ENCODE results near the gene RCN1. TPM values are rescaled to one million over a fixed set of nuclear protein-coding genes. Genes with fewer than 3 reads are reported as not detected.

The RCN1 gene
- total RNA-seq, 2 donors from 2014 or later: 13.8 to 30.3 TPM

DNA sequence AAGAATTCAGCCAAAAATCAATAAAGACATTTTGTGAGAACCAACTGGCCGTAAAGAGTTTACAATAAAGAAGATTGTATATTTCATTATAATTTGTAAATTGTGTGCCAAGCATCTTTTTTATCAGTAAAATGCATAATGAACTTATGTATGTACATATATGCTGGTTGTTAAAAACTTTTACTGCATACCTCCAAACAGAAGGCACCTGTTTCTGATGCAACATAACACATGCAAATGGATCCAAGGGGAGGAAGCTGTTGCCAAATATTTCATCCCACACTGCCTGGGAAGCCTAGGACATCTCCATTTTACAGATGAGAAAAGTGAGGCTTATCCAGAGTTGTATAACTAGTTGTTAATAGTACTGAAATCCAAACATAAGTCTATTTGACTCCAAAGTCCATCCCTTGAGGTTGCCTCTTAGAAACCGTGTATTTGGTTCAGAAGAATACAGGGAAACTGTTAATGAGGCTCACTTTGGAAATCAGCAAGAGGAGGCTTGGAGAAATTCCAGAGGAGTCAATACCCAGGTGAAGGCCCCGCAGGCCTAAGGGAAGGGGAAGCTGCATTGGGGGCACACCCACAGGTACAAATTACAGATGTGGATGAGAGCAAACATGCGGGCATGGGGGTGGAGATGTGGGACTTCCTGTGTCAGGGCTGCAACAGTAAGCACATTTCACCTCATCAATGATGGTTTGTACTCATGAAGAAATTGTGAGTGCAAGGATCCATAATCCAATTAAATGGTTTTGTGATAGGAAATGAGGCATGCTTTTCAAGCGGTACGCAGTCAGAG, 51.1 kb downstream of the RCN1 start:
- no peaks in the 10 kb centered on the region for H3K4me1 Mint-ChIP-seq
- H3K9me3 Mint-ChIP-seq: no peaks in the 10 kb centered on the region
- no peak overlapping the region for H3K27ac Mint-ChIP-seq
- no peak overlapping the region for H3K4me3 Mint-ChIP-seq
- H3K36me3 Mint-ChIP-seq (ENCODE audit: low read depth): no peaks in the 10 kb centered on the region
- H3K27me3 Mint-ChIP-seq: peaks cover 7% of the 10 kb centered on the region
- ATAC-seq (replicated peaks): no peak

DNA sequence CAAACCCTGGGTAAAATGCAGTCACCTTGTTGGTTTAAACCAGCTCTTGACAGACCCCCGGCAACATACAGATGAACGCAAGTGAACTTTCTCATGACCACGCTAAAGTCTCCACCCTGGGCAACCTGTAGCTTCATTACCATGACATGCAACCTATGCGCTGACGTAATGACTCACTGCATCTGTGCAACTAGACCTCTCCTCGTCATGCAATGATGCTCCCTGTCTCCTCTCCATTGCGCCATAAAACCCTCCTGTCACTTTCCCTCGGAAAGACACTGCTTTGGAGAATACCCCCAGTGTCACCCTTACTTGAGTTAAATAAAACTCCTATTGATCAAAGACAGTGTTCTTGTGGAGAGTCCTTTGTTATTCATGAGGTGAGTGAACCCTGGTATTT, 52.5 kb downstream of the RCN1 start:
- Mint-ChIP-seq H3K27ac (no peak overlapping the region), H3K27me3 (peaks cover 4% of the 10 kb centered on the region), H3K4me3 (no peak overlapping the region), H3K9me3 (no peaks in the 10 kb centered on the region), H3K4me1 (no peaks in the 10 kb centered on the region), H3K36me3 (ENCODE audit: low read depth) (no peaks in the 10 kb centered on the region)
- ATAC-seq (replicated peaks): no peak

DNA sequence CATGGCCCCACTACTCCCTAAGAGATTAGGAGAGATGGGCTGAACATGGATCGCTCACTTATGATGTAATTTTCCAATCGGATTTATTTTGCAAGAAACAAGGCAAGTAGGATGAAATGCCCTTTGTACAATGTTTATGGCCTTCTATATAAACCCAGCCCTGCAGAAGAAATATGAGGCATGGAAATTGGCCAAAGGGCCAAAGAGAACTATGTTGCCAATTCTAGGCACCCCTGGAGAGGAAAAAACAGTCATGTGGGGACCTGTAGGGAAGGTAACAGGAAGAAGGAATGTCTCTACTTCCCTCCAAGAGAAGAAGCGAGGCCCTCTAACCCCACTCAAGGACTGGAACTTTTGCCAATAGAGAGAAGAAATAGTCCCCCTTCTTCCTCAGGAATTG, 54.4 kb downstream of the RCN1 start:
- no peaks in the 10 kb centered on the region for H3K36me3 Mint-ChIP-seq (ENCODE audit: low read depth)
- H3K27me3 Mint-ChIP-seq: peaks cover 14% of the 10 kb centered on the region
- no peaks in the 10 kb centered on the region for H3K4me1 Mint-ChIP-seq
- no peaks in the 10 kb centered on the region for H3K9me3 Mint-ChIP-seq
- ATAC-seq (replicated peaks): no peak
- no peak overlapping the region for H3K4me3 Mint-ChIP-seq
- no peak overlapping the region for H3K27ac Mint-ChIP-seq

DNA sequence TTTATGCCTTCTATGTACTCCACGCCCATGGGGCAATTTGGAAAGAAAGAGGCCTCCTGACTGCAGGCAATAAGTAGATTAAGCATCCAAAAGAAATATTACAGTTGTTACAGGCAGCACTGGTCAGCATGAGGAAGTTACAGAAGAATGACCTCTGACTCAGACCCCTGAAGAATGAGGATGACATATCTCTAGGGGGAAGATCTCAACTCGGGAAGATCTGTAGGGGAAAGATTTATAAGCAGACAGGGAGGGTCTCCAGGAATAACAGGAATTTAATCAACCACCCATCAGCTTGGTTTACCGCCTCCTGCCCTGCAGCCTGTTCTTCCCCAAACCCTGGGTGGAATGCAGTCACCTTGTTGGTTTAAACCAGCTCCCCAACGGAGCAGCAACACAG, 58.0 kb downstream of the RCN1 start:
- H3K36me3 Mint-ChIP-seq (ENCODE audit: low read depth): no peaks in the 10 kb centered on the region
- peaks cover 28% of the 10 kb centered on the region for H3K27me3 Mint-ChIP-seq
- H3K4me1 Mint-ChIP-seq: no peaks in the 10 kb centered on the region
- no peaks in the 10 kb centered on the region for H3K9me3 Mint-ChIP-seq
- H3K27ac Mint-ChIP-seq: no peak overlapping the region
- H3K4me3 Mint-ChIP-seq: no peak overlapping the region
- ATAC-seq (replicated peaks): no peak

DNA sequence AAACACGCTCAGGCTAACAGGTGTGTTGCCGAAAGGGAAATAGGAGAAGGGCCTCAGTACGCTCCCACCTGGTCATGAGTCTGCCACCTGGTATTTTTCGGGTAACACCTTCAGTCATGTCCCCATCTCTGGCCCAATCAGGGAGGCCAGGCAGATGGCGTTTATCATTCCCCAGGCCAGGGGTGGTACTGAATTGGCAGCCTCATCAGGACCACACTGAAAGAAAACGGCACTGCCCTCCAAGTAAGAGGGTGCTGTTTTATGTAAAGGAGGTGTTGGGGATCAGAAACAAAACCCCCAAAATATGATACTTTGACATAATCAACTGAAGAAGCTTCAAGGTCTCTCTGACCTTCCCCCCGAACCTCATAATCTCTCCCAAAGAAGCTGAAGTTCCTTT, 58.9 kb downstream of the RCN1 start:
- Mint-ChIP-seq H3K9me3 (no peaks in the 10 kb centered on the region), H3K27me3 (peaks cover 25% of the 10 kb centered on the region), H3K4me1 (no peaks in the 10 kb centered on the region), H3K4me3 (no peak overlapping the region), H3K27ac (no peak overlapping the region), H3K36me3 (ENCODE audit: low read depth) (no peaks in the 10 kb centered on the region)
- no peak for ATAC-seq (replicated peaks)

DNA sequence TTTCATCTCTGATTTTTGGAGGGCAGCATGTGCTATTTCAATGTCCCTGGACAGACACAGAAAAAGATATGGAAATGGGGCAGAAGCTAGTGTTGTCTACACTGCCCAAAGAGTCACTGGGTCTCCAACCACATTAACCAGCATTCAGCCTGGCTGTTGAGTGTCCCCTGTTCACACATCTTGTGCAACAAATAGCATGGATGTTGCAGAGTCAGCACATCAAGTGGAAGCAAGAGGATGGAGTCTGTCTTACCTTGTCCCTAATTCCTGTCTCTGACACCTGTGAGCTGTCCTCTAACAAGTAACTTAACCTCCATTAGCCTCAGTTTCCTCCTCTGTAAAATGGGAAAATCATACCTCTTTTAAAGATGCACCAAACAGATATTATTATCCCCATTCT, 60.2 kb downstream of the RCN1 start:
- no peak for ATAC-seq (replicated peaks)
- Mint-ChIP-seq H3K27me3 (peaks cover 25% of the 10 kb centered on the region), H3K4me3 (no peak overlapping the region), H3K4me1 (no peaks in the 10 kb centered on the region), H3K36me3 (ENCODE audit: low read depth) (no peaks in the 10 kb centered on the region), H3K9me3 (no peaks in the 10 kb centered on the region), H3K27ac (no peak overlapping the region)

DNA sequence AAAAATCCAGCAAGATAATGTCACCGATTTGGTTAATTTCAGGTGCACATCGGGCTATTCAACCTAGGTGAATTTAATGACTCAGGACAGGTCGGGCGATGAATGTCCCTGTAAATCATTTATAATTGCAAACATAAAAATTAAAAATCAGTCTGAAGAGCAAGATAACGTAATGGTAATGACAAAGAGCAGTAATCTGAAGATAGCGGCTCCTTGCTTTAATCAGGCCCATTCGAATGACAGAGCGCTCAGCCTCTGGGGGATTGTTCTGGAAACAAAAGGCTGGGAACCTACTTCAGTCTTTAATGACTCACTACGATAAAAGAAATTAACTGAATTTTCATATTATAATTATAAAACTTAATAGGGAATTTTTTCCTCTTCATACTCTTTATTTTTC, 61.3 kb downstream of the RCN1 start:
- no peaks in the 10 kb centered on the region for H3K4me1 Mint-ChIP-seq
- no peak overlapping the region for H3K4me3 Mint-ChIP-seq
- no peak for ATAC-seq (replicated peaks)
- peaks cover 29% of the 10 kb centered on the region for H3K27me3 Mint-ChIP-seq
- H3K36me3 Mint-ChIP-seq (ENCODE audit: low read depth): no peaks in the 10 kb centered on the region
- H3K9me3 Mint-ChIP-seq: no peaks in the 10 kb centered on the region
- no peak overlapping the region for H3K27ac Mint-ChIP-seq

DNA sequence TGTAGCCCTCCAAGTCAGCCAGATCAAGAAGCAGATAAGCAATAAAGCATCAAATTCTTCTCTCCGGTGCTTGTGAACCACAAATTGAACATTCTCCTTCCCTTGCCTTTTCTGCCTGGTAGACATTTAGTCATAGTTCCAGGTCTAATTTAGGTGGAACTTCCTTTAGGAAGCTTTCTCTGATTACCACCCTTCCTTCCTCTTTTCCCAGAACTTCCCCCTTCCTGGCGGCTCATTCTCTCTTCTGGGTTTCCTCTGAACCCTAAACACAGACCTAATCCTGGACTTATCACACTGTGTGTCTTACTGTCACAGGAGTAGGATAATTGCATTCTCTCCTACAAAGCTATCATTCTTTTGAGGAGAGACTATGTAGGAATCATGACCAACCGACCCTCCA, 61.9 kb downstream of the RCN1 start:
- ATAC-seq (replicated peaks): no peak
- H3K27ac Mint-ChIP-seq: no peak overlapping the region
- H3K4me1 Mint-ChIP-seq: no peaks in the 10 kb centered on the region
- no peak overlapping the region for H3K4me3 Mint-ChIP-seq
- no peaks in the 10 kb centered on the region for H3K36me3 Mint-ChIP-seq (ENCODE audit: low read depth)
- no peaks in the 10 kb centered on the region for H3K9me3 Mint-ChIP-seq
- peaks cover 29% of the 10 kb centered on the region for H3K27me3 Mint-ChIP-seq

DNA sequence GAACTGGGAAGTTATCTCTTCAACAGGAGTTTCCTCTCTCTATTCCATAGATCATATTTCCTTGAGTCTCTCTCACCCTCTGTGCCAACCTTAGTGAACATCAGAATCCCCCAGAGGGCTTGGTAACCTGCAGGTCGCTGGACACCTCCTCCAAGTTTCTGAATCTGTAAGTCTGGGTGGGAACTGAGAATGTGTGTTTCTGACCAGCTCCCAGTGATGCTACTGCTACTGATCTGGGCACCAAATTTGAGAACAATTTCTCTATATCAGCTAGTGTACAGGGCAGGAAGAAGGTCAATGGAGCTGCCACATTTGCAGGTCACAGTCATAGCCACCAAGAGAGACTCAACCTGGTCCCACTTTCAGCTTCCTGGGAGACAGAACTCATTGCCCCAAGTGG, 62.9 kb downstream of the RCN1 start:
- ATAC-seq (replicated peaks): no peak
- H3K27me3 Mint-ChIP-seq: peaks cover 29% of the 10 kb centered on the region
- H3K4me3 Mint-ChIP-seq: no peak overlapping the region
- H3K27ac Mint-ChIP-seq: no peak overlapping the region
- no peaks in the 10 kb centered on the region for H3K4me1 Mint-ChIP-seq
- no peaks in the 10 kb centered on the region for H3K9me3 Mint-ChIP-seq
- no peaks in the 10 kb centered on the region for H3K36me3 Mint-ChIP-seq (ENCODE audit: low read depth)

DNA sequence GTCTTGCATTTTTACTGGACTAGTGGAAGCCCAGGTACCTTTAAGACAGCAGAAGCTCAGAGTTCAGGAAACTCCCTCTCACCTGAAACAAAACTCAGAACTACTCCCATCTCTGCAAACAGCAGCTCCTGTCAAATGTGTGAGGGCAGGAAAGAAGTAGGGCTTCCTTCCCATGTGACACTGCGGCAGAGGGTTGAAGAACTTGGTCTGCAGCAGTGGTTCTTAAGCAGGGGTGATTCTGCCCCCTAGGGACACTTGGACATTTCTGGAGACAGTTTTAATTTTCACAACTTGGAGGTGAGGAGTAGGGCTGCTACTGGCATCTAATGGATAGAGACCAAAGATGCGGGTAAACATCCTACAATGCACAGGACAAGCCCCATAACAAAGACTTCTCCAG, 63.4 kb downstream of the RCN1 start:
- no peaks in the 10 kb centered on the region for H3K9me3 Mint-ChIP-seq
- no peaks in the 10 kb centered on the region for H3K4me1 Mint-ChIP-seq
- peaks cover 29% of the 10 kb centered on the region for H3K27me3 Mint-ChIP-seq
- no peak for ATAC-seq (replicated peaks)
- no peak overlapping the region for H3K4me3 Mint-ChIP-seq
- no peaks in the 10 kb centered on the region for H3K36me3 Mint-ChIP-seq (ENCODE audit: low read depth)
- no peak overlapping the region for H3K27ac Mint-ChIP-seq

Measured in activated T-helper 17 cell treated with anti-CD3 and anti-CD28 coated beads, Interleukin-2, amount 50 U/mL, for 72 hours (primary cell).